GM19324 (cell line): Measurements from ENCODE around the gene PMM2.

Source experiments
- ATAC-seq: cut with Tn5 transposase; IDR thresholded peaks from one replicate; pipeline ENCODE4 v1.9.1; 2021; ENCODE audit warnings: mild to moderate bottlenecking, moderate library complexity; ENCODE audit not compliant: unreplicated experiment, low FRiP score

PMM2 gene

GRCh38 chr16:8849411-8850011 lies 51.9 kb downstream of the PMM2 start:
- ATAC-seq = no peak

GRCh38 chr16:8850279-8850885 lies 52.7 kb downstream of the PMM2 start:
- no peak for ATAC-seq

- no peak for ATAC-seq
Measured at GRCh38 chr16:8851761-8852403, 54.2 kb downstream of the PMM2 start.

GRCh38 chr16:8852534-8852933 lies 54.9 kb downstream of the PMM2 start:
- no peak for ATAC-seq

- ATAC-seq = no peak
Measured at GRCh38 chr16:8853150-8853549, 55.5 kb downstream of the PMM2 start.

- ATAC-seq = no peak
Measured at GRCh38 chr16:8853611-8854010, 56.0 kb downstream of the PMM2 start.

GRCh38 chr16:8854298-8854948 lies 56.8 kb downstream of the PMM2 start:
- ATAC-seq = no peak

- no peak for ATAC-seq
Measured at GRCh38 chr16:8855051-8855786, 57.6 kb downstream of the PMM2 start.

- ATAC-seq = no peak
Measured at GRCh38 chr16:8855972-8856371, 58.3 kb downstream of the PMM2 start.

GRCh38 chr16:8858994-8859912 lies 61.6 kb downstream of the PMM2 start:
- no peak for ATAC-seq

- ATAC-seq = no peak
Measured at GRCh38 chr16:8859913-8860881, 62.6 kb downstream of the PMM2 start.

GRCh38 chr16:8861563-8862308 lies 64.1 kb downstream of the PMM2 start:
- ATAC-seq = no peak

- ATAC-seq = no peak
Measured at GRCh38 chr16:8862309-8863130, 64.9 kb downstream of the PMM2 start.

- no peak for ATAC-seq
Measured at GRCh38 chr16:8863594-8864424, 66.2 kb downstream of the PMM2 start.

GRCh38 chr16:8864480-8865110 lies 67.0 kb downstream of the PMM2 start:
- ATAC-seq = no peak
